H1 (cell line): Measurements from ENCODE around the gene C19orf67. TPM values are rescaled to one million over a fixed set of nuclear protein-coding genes. Genes with fewer than 3 reads are reported as not detected.

ENCODE experiments used
- CTCF ChIA-PET: fragments of 300-600 bp; sonication (Branson Sonifier 250); formaldehyde crosslinking; loops from one replicate; lab custom pipeline; 2021; ENCODE audit not compliant: partially characterized antibody; lab: Charles Lee
- POLR2A ChIA-PET: fragments of 300-600 bp; sonication (Branson Sonifier 250); formaldehyde crosslinking; loops from one replicate; lab custom pipeline; 2021; ENCODE audit warnings: inconsistent platforms; ENCODE audit not compliant: partially characterized antibody; lab: Charles Lee
- DNase-seq, 2 experiments: peaks; one replicate each; pipeline versions ENCODE4 v3.0.0 to v3.0.0-alpha.2; 2010 to 2022; ENCODE audit warnings: low spot score in 2 of 2, low read depth in 1 of 2, mixed read lengths in 1 of 2
- FAIRE-seq: peaks from 2 replicates; lab custom pipeline; 2011; peaks lifted over from hg19 to GRCh38; lab: Jason Lieb, UNC
- H2AFZ ChIP-seq: 2 replicates; pipeline ENCODE4 v1.8.1; 2012; ENCODE audit warnings: low read length, inconsistent platforms
- H2AK5ac ChIP-seq: 2 replicates; pipeline ENCODE4 v1.6.1; 2013; ENCODE audit warnings: low read depth, low read length
- H2BK120ac ChIP-seq: replicated peaks from 2 replicates; pipeline ENCODE3; 2013; ENCODE audit warnings: low read depth, low read length, inconsistent platforms
- H2BK12ac ChIP-seq: 2 replicates; pipeline ENCODE4 v1.6.1; 2013; ENCODE audit warnings: low read depth, low read length
- H2BK15ac ChIP-seq: 2 replicates; pipeline ENCODE4 v1.6.1; 2013; ENCODE audit warnings: low read length
- H2BK20ac ChIP-seq: 2 replicates; pipeline ENCODE4 v1.6.1; 2013; ENCODE audit warnings: low read length
- H2BK5ac ChIP-seq: 2 replicates; pipeline ENCODE4 v1.6.1; 2013; ENCODE audit warnings: low read depth, low read length
- H3K14ac ChIP-seq: 2 replicates; pipeline ENCODE4 v1.6.1; 2013; ENCODE audit warnings: inconsistent platforms; ENCODE audit not compliant: insufficient read length
- H3K18ac ChIP-seq: 2 replicates; pipeline ENCODE4 v1.6.1; 2013; ENCODE audit warnings: low read length; ENCODE audit errors: extremely low read depth
- H3K23ac ChIP-seq: 2 replicates; pipeline ENCODE4 v1.6.1; 2013; ENCODE audit warnings: inconsistent platforms; ENCODE audit not compliant: insufficient read length
- H3K23me2 ChIP-seq: 2 replicates; pipeline ENCODE4 v1.6.1; 2013; ENCODE audit warnings: low read depth, low read length
- H3K27ac ChIP-seq: 2 replicates; pipeline ENCODE4 v1.6.1; 2011; ENCODE audit warnings: low read depth, low read length, inconsistent platforms
- H3K27me3 ChIP-seq, 4 experiments: replicated peaks in 1 of 4; 1 replicate in 1 of 4; 2 replicates in 3 of 4; pipeline versions ENCODE4 v1.6.1 to v1.8.1; 2011 to 2013; ENCODE audit warnings: low read length in 3 of 4, mild to moderate bottlenecking in 3 of 4, inconsistent platforms in 2 of 4, mixed read lengths in 2 of 4, moderate library complexity in 1 of 4; ENCODE audit not compliant: control insufficient read depth in 3 of 4, insufficient read depth in 3 of 4; ENCODE audit errors: extremely low read depth in 1 of 4
- H3K36me3 ChIP-seq, 4 experiments: 2 replicates each; pipeline versions ENCODE4 v1.6.1 to v1.8.1; 2011 to 2013; ENCODE audit warnings: mild to moderate bottlenecking in 4 of 4, low read length in 3 of 4, moderate library complexity in 2 of 4, control low read depth in 1 of 4, inconsistent platforms in 1 of 4; ENCODE audit not compliant: insufficient read depth in 4 of 4, control insufficient read depth in 2 of 4
- H3K4ac ChIP-seq: replicated peaks from 2 replicates; pipeline ENCODE3; 2013; ENCODE audit warnings: low read length, low read depth, mixed read lengths, inconsistent platforms; ENCODE audit not compliant: insufficient read length
- H3K4me1 ChIP-seq, 4 experiments: replicated peaks in 1 of 4; 1 replicate in 1 of 4; 2 replicates in 3 of 4; pipeline versions ENCODE4 v1.6.1 to v1.8.1; 2011 to 2013; ENCODE audit warnings: low read length in 3 of 4, inconsistent platforms in 2 of 4, mixed read lengths in 1 of 4; ENCODE audit not compliant: insufficient read depth in 4 of 4, control insufficient read depth in 3 of 4
- H3K4me2 ChIP-seq, 2 experiments: 2 replicates each; pipeline versions ENCODE4 v1.6.1 to v1.8.1; 2011 to 2013; ENCODE audit warnings: low read depth in 2 of 2, low read length in 2 of 2, control low read depth in 1 of 2, inconsistent platforms in 1 of 2, mild to moderate bottlenecking in 1 of 2; ENCODE audit not compliant: insufficient read depth in 1 of 2
- H3K4me3 ChIP-seq, 4 experiments: fragments of 200-600, 300-600 bp in 1 of 4; sonication (generic), shearing (Covaris generic), sonication (Bioruptor Twin) in 1 of 4; 2 replicates each; pipeline versions ENCODE4 v1.5.1 to v1.8.1; 2011 to 2016; ENCODE audit warnings: low read length in 4 of 4, low read depth in 3 of 4, control low read depth in 2 of 4, inconsistent platforms in 2 of 4, mild to moderate bottlenecking in 2 of 4, mixed read lengths in 1 of 4, moderate library complexity in 1 of 4; ENCODE audit not compliant: insufficient read depth in 2 of 4; ENCODE audit errors: extremely low read depth in 1 of 4
- H3K56ac ChIP-seq: replicated peaks from 2 replicates; pipeline ENCODE3; 2013; ENCODE audit warnings: low read depth, mild to moderate bottlenecking, mixed read lengths, low read length, inconsistent platforms; ENCODE audit not compliant: insufficient read length
- H3K79me1 ChIP-seq: 2 replicates; pipeline ENCODE4 v1.6.1; 2013; ENCODE audit warnings: low read depth, low read length, control low read depth
- H3K79me2 ChIP-seq, 2 experiments: 2 replicates each; pipeline versions ENCODE4 v1.6.1 to v1.8.1; 2012 to 2013; ENCODE audit warnings: low read length in 2 of 2, mild to moderate bottlenecking in 2 of 2, inconsistent platforms in 1 of 2; ENCODE audit not compliant: insufficient read depth in 2 of 2, control insufficient read depth in 1 of 2
- H3K9ac ChIP-seq, 4 experiments: replicated peaks in 1 of 4; 1 replicate in 1 of 4; 2 replicates in 3 of 4; pipeline versions ENCODE4 v1.6.1 to v1.8.1; 2011 to 2013; ENCODE audit warnings: low read depth in 3 of 4, low read length in 3 of 4, control low read depth in 2 of 4, mild to moderate bottlenecking in 2 of 4, moderate library complexity in 2 of 4, inconsistent platforms in 1 of 4; ENCODE audit errors: extremely low read depth in 1 of 4
- H3K9me3 ChIP-seq, 2 experiments: 2 replicates each; pipeline versions ENCODE4 v1.6.1 to v1.8.1; 2012 to 2013; ENCODE audit warnings: mild to moderate bottlenecking in 2 of 2, moderate library complexity in 2 of 2, control low read depth in 1 of 2, inconsistent platforms in 1 of 2, low read depth in 1 of 2, low read length in 1 of 2, mixed read lengths in 1 of 2; ENCODE audit not compliant: insufficient read depth in 2 of 2
- H4K20me1 ChIP-seq, 2 experiments: replicated peaks in 1 of 2; 2 replicates each; pipeline versions ENCODE3 to v1.8.1; 2011 to 2013; ENCODE audit warnings: inconsistent platforms in 2 of 2, low read length in 2 of 2, mild to moderate bottlenecking in 1 of 2; ENCODE audit not compliant: insufficient read depth in 2 of 2, control insufficient read depth in 1 of 2
- H4K5ac ChIP-seq: 2 replicates; pipeline ENCODE4 v1.6.1; 2013; ENCODE audit warnings: low read length, low read depth, mixed read lengths, inconsistent platforms; ENCODE audit not compliant: insufficient read length
- H4K8ac ChIP-seq: 2 replicates; pipeline ENCODE4 v1.8.0; 2013; ENCODE audit warnings: mild to moderate bottlenecking, moderate library complexity, low read length, inconsistent platforms; ENCODE audit not compliant: insufficient read depth; ENCODE audit errors: extremely low read depth
- H4K91ac ChIP-seq: replicated peaks from 2 replicates; pipeline ENCODE3; 2013; ENCODE audit warnings: low read length, mixed read lengths, inconsistent platforms; ENCODE audit not compliant: insufficient read length
- ASH2L ChIP-seq: fragments of 200-600, 300-600 bp; sonication (generic); IDR thresholded peaks from one replicate; pipeline ENCODE4 v1.7.1; 2017; ENCODE audit warnings: low read length
- EGR1 ChIP-seq: IDR thresholded peaks from 2 replicates; pipeline ENCODE4 v1.6.1; 2011; ENCODE audit warnings: low read depth, low read length, borderline replicate concordance
- HDAC2 ChIP-seq, 2 experiments: fragments of 300-600 bp in 1 of 2; sonication (generic) in 1 of 2; IDR thresholded peaks; 2 replicates each; pipeline ENCODE4 v1.6.1; 2011 to 2012; ENCODE audit warnings: low read depth in 2 of 2, low read length in 2 of 2, mild to moderate bottlenecking in 2 of 2, moderate library complexity in 2 of 2, borderline replicate concordance in 1 of 2, inconsistent platforms in 1 of 2
- PHF8 ChIP-seq: fragments of 200-600 bp; sonication (generic); conservative IDR thresholded peaks from 2 replicates; pipeline ENCODE4 v1.7.1; 2012; ENCODE audit warnings: low read depth, mild to moderate bottlenecking, inconsistent platforms, low read length, moderate library complexity
- POLR2A ChIP-seq, 2 experiments: IDR thresholded peaks; 1 replicate in 1 of 2; 2 replicates in 1 of 2; pipeline ENCODE4 v1.6.1; 2011; ENCODE audit warnings: low read depth in 2 of 2, low read length in 2 of 2, mild to moderate bottlenecking in 2 of 2; ENCODE audit errors: control extremely low read depth in 1 of 2
- SP1 ChIP-seq: IDR thresholded peaks from 2 replicates; pipeline ENCODE4 v1.6.1; 2011; ENCODE audit warnings: low read depth, low read length
- TEAD4 ChIP-seq: IDR thresholded peaks from 2 replicates; pipeline ENCODE4 v1.6.1; 2012; ENCODE audit warnings: low read depth, low read length, inconsistent platforms, mixed read lengths
- WGBS, 2 experiments: shearing (Covaris generic) in 1 of 2; methylation state at CpG; one replicate each; pipeline versions ENCODE4 v1.1.6 to v1.1.7; 2013 to 2015; ENCODE audit warnings: low lambda C conversion rate in 2 of 2, mixed read lengths in 2 of 2, inconsistent platforms in 1 of 2, low coverage in 1 of 2, missing lambda C conversion rate in 1 of 2; ENCODE audit not compliant: insufficient replicate concordance in 2 of 2, insufficient coverage in 1 of 2, insufficient read length in 1 of 2; ENCODE audit errors: extremely low coverage in 1 of 2, missing lambda C conversion rate in 1 of 2; 5-methylcytosine and 5-hydroxymethylcytosine counted together
- polyA plus RNA-seq, 7 experiments: library from polyadenylated mRNA; depleted of rRNA in 3 of 7; stranded (reverse) in 5 of 7; unstranded in 2 of 7; fragments of >200 nt in 5 of 7; fragments of 200-250 nt in 2 of 7; gene quantifications; 1 replicate in 5 of 7; 2 replicates in 1 of 7; 4 replicates in 1 of 7; pipeline versions ENCODE4 v1.2.1 to v1.2.3, GENCODE V29; 2011 to 2013; ENCODE audit warnings: missing spikeins in 2 of 7, mixed read lengths in 2 of 7
- total RNA-seq: library from RNA; stranded (reverse); fragmentation: NEBNext Ultra II Directional; extraction: Animal tissue kit (Norgen Biotek cat#: 25700); gene quantifications from 2 replicates; pipeline ENCODE4 v1.2.1, GENCODE V29; 2021
- TF ChIP-seq, protein P1 (sequence below): IDR thresholded peaks from 2 replicates; pipeline ENCODE4 v1.6.1; 2012; ENCODE audit warnings: inconsistent platforms
- TF ChIP-seq, protein P2 (sequence below): IDR thresholded peaks from 2 replicates; pipeline ENCODE4 v1.6.1; 2011; ENCODE audit warnings: low read depth, mild to moderate bottlenecking, low read length; ENCODE audit not compliant: insufficient read depth

C19orf67 gene
- total and polyA plus RNA-seq, 2 of the 8 experiments (the other 6 are each of a cell fraction or from before 2014, with no cell fraction given), result 0.12 TPM; not detected in 1

DNA sequence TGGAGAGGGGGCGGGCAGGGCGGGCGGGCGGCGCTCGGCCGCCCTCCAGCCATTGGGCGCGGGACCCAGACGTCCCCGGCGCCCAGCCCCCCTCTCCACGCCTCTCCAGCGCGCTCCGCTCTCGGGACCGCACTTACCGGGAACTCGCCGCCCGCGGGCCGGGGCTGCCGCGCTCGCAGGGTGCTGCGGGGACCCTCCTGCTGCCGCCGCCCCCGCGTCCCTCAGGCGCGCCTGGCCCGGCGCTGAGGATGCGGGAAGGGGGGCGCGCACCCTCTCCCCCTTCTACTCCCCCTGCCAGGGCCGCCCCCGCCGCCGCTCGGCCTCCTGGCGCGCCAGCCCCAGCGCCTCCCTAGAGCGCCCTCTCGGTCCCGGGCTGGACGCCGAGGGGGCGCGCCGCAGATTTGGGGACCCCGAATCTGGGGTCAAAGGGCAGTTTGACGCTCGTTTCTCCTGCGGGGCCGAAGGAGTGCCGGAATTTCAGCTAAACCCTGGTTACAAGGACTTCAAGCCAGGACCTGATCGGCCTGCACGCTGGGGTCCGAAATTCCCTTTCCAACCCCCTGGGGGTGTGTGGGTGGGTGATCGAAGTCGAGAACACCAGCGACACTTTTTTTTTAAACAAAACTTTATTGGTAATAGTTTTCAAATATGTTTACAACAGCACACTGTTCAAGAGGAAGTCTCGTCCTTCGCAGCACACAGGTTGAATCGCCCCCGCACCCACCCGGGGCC, 5.7 kb upstream of the C19orf67 start:
- Histone ChIP-seq H3K79me1 (no peaks in the 10 kb centered on the region), H3K23me2 (peaks cover 11% of the 10 kb centered on the region), H2AFZ (no peak overlapping the region), H3K4me2 (peak overlapping the region; percentile 74 to 80), H4K91ac (no peak overlapping the region), H2AK5ac (no peak overlapping the region), H3K9ac (peak overlapping the region; percentile 13 to 73 (median 26); a peak in 3 of 7 replicates), H3K23ac (no peak overlapping the region), H2BK5ac (no peak overlapping the region), H3K27ac (no peak overlapping the region), H2BK12ac (no peak overlapping the region), H2BK20ac (no peak overlapping the region), H4K5ac (peak overlapping the region; percentile 22), H2BK15ac (no peak overlapping the region), H3K4ac (no peak overlapping the region), H3K56ac (peak overlapping the region; percentile 30), H3K4me1 (peaks cover 3 to 5% (median 4%) of the 10 kb centered on the region in 4 experiments), H3K4me3 (peak overlapping the region; percentile 48 to 83 (median 63)), H3K14ac (no peak overlapping the region), H2BK120ac (no peak overlapping the region), H3K27me3 (peaks cover 0 to 6% (median 2%) of the 10 kb centered on the region in 4 experiments; a peak in 4 of 7 replicates), H4K8ac (no peak overlapping the region), H3K79me2 (no peaks in the 10 kb centered on the region), H3K36me3 (peaks cover 0 to 13% (median 4%) of the 10 kb centered on the region in 4 experiments; a peak in 3 of 8 replicates), H3K18ac (no peak overlapping the region; the same call in 1 of the 2 replicates), H3K9me3 (peaks cover 8% of the 10 kb centered on the region in 2 experiments; a peak in 3 of 4 replicates), H4K20me1 (peaks cover 4 to 6% of the 10 kb centered on the region in 2 experiments)
- POLR2A ChIA-PET, result interaction anchor here (1.0 to 1.7 kb wide), 12 partner anchors 10 to 381 kb away, joined by 3 to 6 read pairs (median 4); partner anchors contain the start of genes ASF1B and PRKACA
- CTCF ChIA-PET, result interaction anchor here (0.8 to 2.2 kb wide), 6 partner anchors 11 to 40 kb away, joined by 3 to 11 read pairs (median 5); a partner anchor contains a TSS
- 1% methylated on average over 38 of the region's 72 CpGs; no CpG with 5 or more reads in 1 of the 2 experiments for WGBS, 2 experiments
- DNase-seq, result peak in 1 of 2 experiments; percentile 76
- no peak for FAIRE-seq
- TF ChIP-seq, protein P1, sequence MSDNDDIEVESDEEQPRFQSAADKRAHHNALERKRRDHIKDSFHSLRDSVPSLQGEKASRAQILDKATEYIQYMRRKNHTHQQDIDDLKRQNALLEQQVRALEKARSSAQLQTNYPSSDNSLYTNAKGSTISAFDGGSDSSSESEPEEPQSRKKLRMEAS, result 0 out of 2 replicates have a peak, but pooled peaks have one; percentile 11
- 0 out of 2 replicates have a peak, but pooled peaks have one; percentile 33 for TF ChIP-seq PHF8
- peak in 1 of 2 experiments; percentile 64; a peak in 1 of 4 replicates for TF ChIP-seq HDAC2 (IDR thresholded peaks at IDR 0.05; ENCODE audit: borderline replicate concordance in 1 of 2, low read depth in 2 of 2, low read length in 2 of 2)
- TF ChIP-seq ASH2L, result peak; percentile 68
- TF ChIP-seq EGR1, result peak; percentile 70; the same call in 1 of the 2 replicates
- TF ChIP-seq, protein P2, sequence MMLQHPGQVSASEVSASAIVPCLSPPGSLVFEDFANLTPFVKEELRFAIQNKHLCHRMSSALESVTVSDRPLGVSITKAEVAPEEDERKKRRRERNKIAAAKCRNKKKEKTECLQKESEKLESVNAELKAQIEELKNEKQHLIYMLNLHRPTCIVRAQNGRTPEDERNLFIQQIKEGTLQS, result no peak
- no peak for TF ChIP-seq POLR2A (IDR thresholded peaks at IDR 0.05; ENCODE audit: control extremely low read depth in 1 of 2, low read depth in 2 of 2, low read length in 2 of 2)
- TF ChIP-seq TEAD4, result peak; percentile 28; the same call in 1 of the 2 replicates
- no peak for TF ChIP-seq SP1
